ENCODE results near the gene ENOX2.
"Not testable (repeated sequence)": the region's sequence is repeated elsewhere in the genome, so short reads cannot be mapped to it uniquely, and the experiment has no call there.

The ENOX2 gene
- total RNA-seq: 7.7 to 23.2 (median 18.8) reads per million in 18 experiments

DNA sequence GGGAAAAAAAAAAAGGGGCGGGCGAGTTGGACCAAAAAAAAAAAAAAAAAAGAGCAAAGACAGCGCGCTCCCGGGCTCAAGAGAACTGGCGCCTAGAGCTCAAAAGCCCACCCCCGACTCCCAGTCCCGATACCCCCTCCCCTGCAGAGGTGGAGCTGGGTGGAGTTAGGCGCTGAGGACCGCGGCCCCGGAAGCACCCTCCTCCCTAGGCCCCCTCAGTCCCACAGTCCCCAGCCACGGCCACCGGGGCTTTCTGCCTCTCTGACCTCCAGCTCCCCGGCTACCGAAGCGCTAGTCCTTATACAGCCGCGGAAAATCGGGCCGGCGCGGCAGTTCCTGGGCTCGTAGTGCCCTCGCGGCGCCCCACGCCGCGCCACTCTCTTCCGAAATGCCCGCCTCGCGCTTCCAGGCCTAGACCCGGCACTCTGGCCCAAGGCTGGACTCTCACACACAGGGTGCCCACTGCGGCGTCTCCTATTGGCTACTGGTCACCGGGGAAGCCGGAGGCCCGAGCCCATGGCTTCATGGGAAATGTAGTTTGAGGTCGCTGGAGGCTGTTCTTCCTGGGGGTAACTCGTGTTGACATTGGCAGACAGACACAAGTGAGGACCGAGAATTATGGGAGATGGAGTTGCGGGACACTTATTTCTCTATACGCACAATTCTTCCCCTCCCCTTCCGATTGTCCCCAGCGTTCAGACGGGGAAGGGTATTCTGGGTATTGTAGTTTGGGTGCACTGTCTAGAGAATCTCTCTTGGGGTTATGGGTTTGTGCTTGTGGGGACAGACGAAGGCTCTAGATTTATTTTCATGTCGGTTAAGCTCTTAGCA is at the start of gene ENOX2:
ENOX2 (minus strand) TSS at position 427 of the 831 bp plus-strand sequence. CDS start 199,993 bp downstream, outside the sequence.
- peak; percentile 92 to 95 for DNase-seq

- no peak for DNase-seq
Observed at GRCh38 chrX:130952266-130953043, 49.4 kb upstream of the ENOX2 start.

DNA sequence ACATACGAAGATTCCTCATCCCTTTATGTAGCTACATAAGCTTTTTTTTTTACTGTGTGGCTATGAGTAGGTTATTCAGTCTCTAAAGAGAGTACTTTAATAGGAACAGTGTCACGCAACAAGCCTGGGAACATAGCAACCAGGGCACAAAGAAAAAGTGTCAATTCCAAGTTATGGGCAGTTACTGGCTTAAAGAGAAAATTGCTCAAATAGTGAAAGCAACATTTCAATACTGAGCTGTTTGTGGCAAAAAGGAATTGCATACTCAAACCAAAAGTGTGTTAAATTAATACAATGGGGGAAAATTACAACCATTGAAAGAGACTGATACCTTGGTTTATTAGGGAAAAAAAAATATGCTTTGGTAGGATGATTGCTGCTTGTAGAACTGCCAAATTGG is 41.2 kb upstream of the ENOX2 start:
- no peak for DNase-seq

DNA sequence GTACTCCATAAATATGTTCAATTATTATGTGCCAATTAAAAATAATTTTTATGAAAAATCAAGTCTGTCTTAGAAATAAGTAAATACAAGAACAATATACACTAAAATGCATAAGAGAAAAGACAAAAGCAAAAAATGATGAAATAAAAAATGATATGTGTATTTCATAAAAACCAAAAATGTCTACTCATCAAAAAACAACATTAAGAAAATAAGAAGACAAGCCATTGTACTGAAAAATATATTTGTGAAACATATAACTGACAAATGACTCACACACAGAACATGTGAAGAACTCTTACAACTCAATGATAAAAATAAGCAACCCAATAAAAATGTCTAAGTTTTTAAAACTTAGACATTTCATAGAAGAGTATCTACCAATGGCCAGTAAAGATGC is 34.1 kb upstream of the ENOX2 start:
- no peak for DNase-seq

GRCh38 chrX:130933358-130933757 is 30.3 kb upstream of the ENOX2 start:
- DNase-seq: no peak

DNA sequence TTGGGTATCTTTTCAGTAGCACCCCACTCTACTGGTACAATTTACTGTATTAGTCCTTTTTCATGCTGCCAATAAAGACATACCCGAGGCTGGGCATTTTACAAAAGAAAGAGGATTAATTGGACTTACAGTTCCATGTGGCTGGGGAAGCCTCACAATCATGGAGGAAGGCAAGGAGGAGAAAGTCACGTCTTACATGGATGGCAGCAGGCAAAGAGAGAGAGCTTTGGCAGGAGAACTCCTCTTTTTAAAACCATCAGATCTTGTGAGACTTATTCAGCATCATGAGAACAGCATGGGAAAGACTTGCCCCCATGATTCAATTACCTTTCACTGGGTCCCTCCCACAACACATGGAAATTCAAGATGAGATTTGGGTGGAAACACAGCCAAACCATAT is 17.4 kb upstream of the ENOX2 start:
- not testable (repeated sequence) for DNase-seq

DNA sequence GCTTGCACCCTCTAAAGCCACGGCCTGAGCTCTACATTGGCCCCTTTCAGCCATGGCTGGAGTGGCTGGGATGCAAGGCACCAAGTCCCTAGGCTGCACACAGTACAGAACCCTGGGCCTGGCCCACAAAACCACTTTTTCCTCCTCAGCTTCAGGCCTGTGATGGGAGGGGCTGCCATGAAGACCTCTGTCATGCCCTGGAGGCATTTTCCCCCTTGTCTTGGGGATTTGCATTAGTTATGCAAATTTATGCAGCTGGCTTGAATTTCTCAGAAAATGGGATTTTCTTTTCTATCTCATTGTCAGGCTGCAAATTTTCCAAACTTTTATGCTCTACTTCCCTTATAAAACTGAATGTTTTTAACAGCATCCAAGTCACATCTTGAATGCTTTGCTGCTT is 16.7 kb upstream of the ENOX2 start:
- DNase-seq: not testable (repeated sequence)

DNA sequence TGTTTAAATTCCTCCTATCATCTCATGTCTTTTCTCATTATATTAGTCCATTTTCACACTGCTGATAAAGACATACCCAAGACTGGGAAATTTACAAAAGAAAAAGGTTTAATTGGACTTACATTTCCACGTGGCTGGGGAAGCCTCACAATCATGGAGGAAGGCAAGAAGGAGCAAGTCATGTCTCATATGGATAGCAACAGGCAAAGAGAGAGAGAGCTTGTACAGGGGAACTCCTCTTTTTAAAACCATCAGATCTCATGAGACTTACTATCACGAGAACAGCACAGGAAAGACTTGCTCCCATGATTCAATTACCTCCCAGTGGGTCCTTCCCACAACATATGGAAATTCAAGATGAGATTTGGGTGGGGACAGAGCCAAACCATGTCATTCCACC is 15.5 kb upstream of the ENOX2 start:
- DNase-seq: not testable (repeated sequence)

DNA sequence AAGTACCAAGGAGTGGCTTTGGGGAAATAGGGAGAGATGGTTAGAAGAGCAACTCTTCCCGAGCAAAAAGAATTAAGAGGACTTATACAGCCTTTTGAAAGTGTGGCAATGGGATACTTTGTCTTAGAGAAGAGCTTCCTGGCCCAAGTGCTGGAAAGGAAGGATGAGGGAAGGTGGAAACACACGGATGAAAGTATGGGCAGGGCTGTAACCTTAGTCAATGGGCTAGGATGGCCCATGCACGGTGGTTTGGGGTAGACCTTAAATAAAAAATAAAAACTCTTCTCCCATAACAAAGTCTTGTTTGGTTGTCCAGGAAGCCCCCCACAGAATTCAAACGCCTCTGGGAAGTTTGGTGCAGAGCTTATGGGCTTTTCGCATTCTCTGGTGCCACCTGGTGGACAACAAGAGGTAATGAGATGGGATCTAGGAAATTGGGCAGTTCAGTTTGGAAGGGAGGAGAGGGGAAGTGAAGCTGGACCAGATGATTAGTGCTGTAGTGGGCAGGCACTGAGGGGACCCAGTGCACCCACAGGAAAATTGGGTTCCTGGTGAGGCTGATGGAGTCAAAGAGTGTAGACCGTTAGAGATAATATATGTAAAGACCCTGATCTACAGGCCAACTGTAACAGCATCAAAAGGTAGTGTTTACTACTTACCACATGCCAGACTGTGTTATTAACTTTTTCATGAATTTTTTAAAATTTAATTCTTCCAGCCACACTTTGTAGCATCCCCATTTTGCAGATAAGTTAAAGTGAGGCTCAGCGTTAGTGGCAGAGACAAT is 13.8 kb upstream of the ENOX2 start:
- DNase-seq: peak; percentile 47 to 50

DNA sequence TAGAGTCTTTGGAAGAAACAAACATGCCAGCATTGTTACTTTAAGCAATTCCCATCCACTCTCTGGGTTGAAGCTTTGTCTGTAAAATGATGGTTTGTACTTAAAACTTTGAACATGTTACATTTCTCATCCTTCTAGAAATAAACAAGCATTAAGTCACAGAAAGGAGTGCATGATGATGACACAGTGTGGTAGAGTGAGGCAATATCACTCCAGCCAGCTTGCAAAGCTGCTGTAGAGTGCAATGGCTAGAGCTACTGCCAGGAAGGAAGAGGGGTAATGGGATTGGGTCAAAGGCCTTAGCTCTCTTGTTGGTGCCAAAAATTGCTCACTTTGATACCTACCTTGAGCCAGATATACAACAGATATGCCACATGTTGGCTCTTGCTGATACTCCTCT is 12.3 kb upstream of the ENOX2 start:
- DNase-seq: peak; percentile 20 to 37

DNA sequence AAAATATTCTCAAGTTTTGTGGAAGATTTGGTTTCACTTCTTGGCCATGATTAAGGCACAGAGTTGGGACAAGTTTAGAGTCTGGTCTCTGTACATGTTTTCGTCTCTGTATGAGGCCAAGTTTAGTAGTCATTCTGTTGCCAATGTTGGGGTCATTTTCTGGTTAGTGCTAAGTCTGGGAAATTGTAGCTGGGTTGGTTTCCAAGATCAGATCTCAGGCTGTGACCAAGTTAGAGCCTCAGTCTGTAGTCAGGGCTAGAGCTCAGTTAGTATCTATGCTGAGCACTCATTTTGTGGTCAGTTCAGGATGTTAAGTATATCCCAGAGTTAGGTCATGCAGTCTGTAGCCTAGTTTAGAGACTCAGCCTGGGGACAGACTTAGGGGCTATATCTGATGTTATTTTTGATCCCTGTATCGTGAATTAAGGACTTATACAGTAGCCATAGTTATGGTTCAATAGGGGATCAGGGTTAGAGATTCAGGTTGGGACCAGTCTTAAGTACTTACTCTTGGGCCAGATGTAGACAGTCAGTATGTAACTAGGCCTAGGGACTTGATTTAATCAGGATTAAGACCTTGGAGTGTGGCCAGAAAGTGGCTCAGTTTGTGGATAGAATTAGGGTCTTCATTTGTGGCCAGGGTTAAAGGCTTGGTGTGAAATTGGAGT is 6.6 kb upstream of the ENOX2 start:
- no peak for DNase-seq

GRCh38 chrX:130906776-130907175 is 3.8 kb upstream of the ENOX2 start:
- no peak for DNase-seq

- no peak for DNase-seq
Observed at GRCh38 chrX:130902446-130902782, 595 bp downstream of the ENOX2 start.

DNA sequence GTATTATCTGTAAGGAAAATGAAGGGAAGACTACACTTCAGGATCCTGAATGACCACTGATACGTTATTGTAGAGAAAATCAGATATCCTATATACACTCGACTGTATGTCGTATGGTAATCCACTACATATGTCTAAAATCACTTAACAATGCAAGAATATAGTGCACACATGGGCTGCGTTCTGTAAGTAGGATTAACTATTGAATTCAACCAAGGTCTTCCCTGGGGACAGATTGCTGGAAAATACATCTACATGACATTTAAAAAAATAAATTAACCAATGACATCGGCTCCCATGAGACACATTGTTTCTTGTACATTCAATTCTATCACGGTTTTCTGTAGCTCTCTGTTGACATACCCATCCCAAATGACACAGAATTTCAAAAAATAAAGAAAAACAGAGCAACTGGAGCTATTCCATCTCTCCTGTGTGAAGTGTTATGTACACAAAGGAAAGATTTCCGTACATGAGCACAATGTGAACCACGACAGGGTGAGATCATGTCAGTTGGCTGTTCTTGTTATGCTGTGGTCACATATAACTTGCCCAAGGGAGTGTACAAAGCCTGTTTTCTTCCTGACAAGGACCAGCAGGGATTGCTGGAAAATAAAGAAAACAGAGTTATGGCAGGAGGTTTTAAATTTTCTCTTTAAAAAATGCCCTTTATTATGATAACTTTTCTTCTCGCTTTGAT is 6.1 kb downstream of the ENOX2 start:
- no peak for DNase-seq

GRCh38 chrX:130896026-130896425 is 7.0 kb downstream of the ENOX2 start:
- DNase-seq: no peak

DNA sequence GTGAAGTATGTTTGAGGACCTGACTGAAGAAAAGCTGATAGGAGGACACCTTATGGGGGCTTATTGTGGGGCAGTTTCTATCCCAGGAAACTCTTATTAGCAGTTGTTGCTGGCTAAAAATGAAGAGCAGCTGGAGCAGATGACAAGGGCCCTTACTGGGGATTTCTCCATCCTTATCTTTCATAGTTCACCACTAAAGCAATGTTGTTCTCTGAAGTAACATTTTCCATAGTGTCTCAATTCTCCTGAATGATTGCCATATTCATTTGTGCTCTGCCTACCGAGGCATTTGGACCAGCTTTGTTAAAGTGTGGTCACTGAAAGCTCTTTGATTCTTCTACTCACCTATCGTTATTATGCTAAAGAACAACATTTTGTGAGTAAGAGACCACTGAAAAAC is 7.7 kb downstream of the ENOX2 start:
- DNase-seq: no peak

DNA sequence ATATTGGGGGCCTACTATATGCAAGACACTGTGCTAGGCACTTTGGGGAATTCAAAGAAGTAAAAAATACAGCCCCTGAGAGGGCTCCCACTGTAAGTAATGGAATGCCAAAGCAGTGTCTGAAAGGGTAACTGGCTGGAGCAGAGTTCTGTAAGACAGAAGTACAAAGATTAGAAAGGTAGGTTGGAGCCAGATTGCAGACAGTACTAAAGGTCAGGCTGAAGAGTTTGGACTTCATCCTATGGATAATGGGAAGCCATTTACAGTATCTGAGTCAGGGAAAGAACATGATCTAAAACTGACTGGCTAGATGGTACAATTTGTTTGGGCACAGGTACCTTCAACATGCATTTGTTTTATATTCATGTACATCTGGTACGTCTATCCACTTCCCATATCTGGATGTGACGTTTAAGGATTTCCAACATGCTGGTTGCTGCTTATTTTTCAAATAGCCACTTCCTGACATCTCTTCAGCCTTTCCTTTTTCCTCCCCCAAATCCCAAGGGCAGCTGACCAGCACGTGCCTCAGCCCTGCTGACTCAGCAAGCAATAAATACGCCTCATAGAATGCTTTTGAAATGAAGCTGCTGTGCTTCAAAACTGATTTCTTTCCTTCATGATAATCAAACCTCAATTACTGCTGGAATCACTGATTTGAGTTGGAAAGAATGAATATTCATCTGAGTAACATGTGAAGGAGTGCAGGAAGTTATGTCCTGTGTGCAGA is 9.5 kb downstream of the ENOX2 start:
- DNase-seq: no peak

DNA sequence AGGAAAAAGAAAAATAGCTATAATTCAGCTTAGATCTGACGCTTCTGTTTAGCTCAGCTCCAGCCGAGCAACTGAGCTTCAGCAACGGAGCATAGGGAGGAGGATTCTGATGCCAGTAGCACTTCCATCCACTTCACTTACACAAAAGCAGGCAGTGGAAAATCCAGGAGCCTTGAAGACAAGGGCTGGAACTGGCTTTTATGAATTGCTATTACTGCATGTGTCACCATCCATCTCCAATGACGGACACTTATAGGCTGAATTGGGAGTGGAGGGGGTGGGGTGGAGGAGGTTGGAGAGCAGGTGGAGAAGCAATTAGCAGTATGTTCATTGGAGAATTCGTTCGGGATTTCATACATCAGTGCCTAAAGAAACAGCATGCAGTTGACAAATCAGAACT is 15.6 kb downstream of the ENOX2 start:
- DNase-seq: no peak

DNA sequence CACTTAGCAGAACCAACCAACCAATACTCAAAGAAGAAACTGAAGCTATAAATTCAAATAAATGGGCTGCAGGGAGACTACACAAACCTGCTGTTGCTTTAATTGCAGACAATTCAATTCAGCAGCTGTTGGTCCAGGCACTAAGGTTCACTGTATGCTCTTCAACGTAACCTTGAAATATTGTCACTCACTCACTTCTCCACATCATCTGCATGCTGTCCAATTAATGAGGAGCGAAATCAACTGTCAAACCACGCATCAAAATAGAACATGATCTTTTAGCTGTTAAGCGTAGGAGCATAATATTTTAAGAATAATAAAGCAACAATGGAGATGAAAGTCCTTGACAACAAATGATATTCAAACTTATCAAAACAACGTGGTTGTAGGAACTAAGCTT is 17.0 kb downstream of the ENOX2 start:
- DNase-seq: no peak

DNA sequence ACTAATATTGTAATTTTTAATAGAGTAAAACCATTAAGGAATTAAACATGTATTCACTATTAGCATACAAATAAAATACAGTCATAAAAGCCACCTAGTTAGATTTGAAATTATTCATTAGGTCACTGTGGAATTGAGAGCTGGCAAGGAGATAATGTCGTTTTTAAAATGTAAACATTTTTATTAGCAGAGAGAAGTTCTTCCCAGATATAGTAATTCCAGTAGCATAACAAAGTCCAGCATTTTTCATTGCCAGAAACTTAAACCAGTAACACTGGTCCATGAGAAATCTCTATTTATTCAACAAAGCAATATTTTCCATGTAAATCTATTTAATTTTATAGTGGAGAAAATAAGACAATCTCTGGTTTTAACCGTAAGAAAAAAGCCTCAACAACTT is 17.5 kb downstream of the ENOX2 start:
- no peak for DNase-seq

- DNase-seq: no peak
Observed at GRCh38 chrX:130884627-130885026, 18.4 kb downstream of the ENOX2 start.

All from inflammatory macrophage (primary cell).